ENCODE data around the gene KDM6B.
"Not testable (repeated sequence)": the region's sequence is repeated elsewhere in the genome, so short reads cannot be mapped to it uniquely, and the experiment has no call there.

Gene KDM6B

GRCh38 chr17:7854851-7855659, 21.0 kb downstream of the KDM6B start, which contains the start of gene TMEM88:
Gene TMEM88, plus strand, starts transcription at chr17:7855066. Its CDS starts 9 bp downstream, at chr17:7855075.
- Mint-ChIP-seq H3K36me3 (ENCODE audit: insufficient read depth) (peaks cover 33% of the 10 kb centered on the region), H3K27ac (peak within 1 kb of the TSS in 1 of 2 donors; percentile 65)

GRCh38 chr17:7855660-7856010, 21.6 kb downstream of the KDM6B start:
- H3K4me1 Mint-ChIP-seq (ENCODE audit: low read depth in 2 of 2), result peaks cover 3 to 16% of the 10 kb centered on the region in 2 donors
- H3K9me3 Mint-ChIP-seq, result no peaks in the 10 kb centered on the region
- H3K36me3 Mint-ChIP-seq (ENCODE audit: insufficient read depth), result peaks cover 31% of the 10 kb centered on the region
- no peaks in the 10 kb centered on the region for H3K27me3 Mint-ChIP-seq
- no peak overlapping the region for H3K4me3 Mint-ChIP-seq
- ATAC-seq (replicated peaks) (no peak), DNase-seq (no peak)
- H3K27ac Mint-ChIP-seq, result peak overlapping the region in 1 of 2 donors; percentile 65

More at GRCh38 chr17:7854851-7855659, 21.0 kb downstream of the KDM6B start, which contains the start of gene TMEM88:
- ATAC-seq (replicated peaks) (no peak), DNase-seq (no peak)
- Mint-ChIP-seq H3K4me1 (ENCODE audit: low read depth in 2 of 2) (peaks cover 3 to 16% of the 10 kb centered on the region in 2 donors), H3K9me3 (no peaks in the 10 kb centered on the region), H3K27me3 (no peaks in the 10 kb centered on the region), H3K4me3 (peak within 1 kb of the TSS in 1 of 2 donors; percentile 33)

DNA sequence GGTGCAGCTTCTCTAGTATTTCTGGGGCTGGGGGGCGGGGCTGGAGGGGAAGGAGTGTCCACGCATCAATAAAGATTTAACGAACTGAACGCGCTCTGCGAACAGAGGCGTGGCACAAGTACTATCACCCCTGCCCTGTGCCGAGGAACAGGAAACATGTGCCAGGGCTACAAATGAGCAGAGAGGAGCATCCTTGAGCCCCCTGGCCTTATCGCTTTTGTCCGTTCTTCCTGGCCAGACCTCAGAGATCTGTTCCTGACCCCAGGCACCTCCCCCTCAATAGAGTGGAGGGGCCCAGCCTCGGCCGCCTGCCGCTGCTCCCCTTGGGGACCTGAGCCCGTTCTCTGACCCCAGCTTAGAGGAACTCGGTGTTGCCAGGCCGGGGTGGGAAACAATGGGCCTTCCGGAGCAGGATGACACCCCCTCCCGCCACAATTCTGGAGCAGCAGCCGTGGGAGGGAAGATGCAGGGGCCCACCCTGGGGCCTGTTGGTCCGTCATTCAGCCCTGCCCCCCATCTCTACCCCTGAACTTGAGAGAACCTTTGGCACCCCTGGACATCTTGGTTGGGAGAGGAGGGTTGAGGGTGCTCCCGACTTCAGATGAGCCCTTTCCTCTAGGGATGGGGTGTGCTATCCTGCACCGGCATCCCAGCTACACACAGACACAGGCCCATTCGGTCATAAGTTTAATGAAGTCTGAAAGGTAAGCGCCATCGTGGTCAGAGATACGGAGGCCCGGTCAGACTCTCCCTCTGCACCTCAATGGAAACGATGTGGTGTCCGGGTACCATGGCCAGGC, 22.2 kb downstream of the KDM6B start:
- no peak for DNase-seq
- Mint-ChIP-seq H3K27ac (peak overlapping the region in 1 of 2 donors; percentile 65), H3K9me3 (no peaks in the 10 kb centered on the region), H3K36me3 (ENCODE audit: insufficient read depth) (peaks cover 27% of the 10 kb centered on the region), H3K4me3 (no peak overlapping the region), H3K4me1 (ENCODE audit: low read depth in 2 of 2) (peaks cover 0 to 11% of the 10 kb centered on the region in 2 donors), H3K27me3 (no peaks in the 10 kb centered on the region)
- ATAC-seq (replicated peaks), result no peak

GRCh38 chr17:7856811-7857712, 23.0 kb downstream of the KDM6B start, which contains the start of gene NAA38:
Gene NAA38, minus strand, starts transcription at chr17:7857559. Its CDS starts 96 bp downstream, at chr17:7857463.
- ATAC-seq (replicated peaks) (peak; percentile 83), DNase-seq (peak; percentile 89 to 94 (median 93))
- no peak within 1 kb of the TSS for H3K4me3 Mint-ChIP-seq
- H3K27me3 Mint-ChIP-seq, result no peaks in the 10 kb centered on the region
- peaks cover 21% of the 10 kb centered on the region for H3K36me3 Mint-ChIP-seq (ENCODE audit: insufficient read depth)
- H3K27ac Mint-ChIP-seq, result no peak within 1 kb of the TSS
- H3K9me3 Mint-ChIP-seq, result no peaks in the 10 kb centered on the region
- H3K4me1 Mint-ChIP-seq (ENCODE audit: low read depth in 2 of 2), result peaks cover 0 to 3% of the 10 kb centered on the region in 2 donors

- H3K27ac Mint-ChIP-seq, result no peak within 1 kb of the TSS
- H3K27me3 Mint-ChIP-seq, result no peaks in the 10 kb centered on the region
- no peak within 1 kb of the TSS for H3K4me3 Mint-ChIP-seq
- peaks cover 14% of the 10 kb centered on the region for H3K36me3 Mint-ChIP-seq (ENCODE audit: insufficient read depth)
- H3K9me3 Mint-ChIP-seq, result no peaks in the 10 kb centered on the region
- peaks cover 4 to 5% of the 10 kb centered on the region in 2 donors for H3K4me1 Mint-ChIP-seq (ENCODE audit: low read depth in 2 of 2)
- DNase-seq (peak; percentile 83 to 89 (median 89)), ATAC-seq (replicated peaks) (peak; percentile 56)
These were observed 23.9 kb downstream of the KDM6B start, which contains the start of gene CYB5D1 for GRCh38 chr17:7857713-7858521. Gene CYB5D1, plus strand, starts transcription at chr17:7858003. Its CDS starts 132 bp downstream, at chr17:7858135.

DNA sequence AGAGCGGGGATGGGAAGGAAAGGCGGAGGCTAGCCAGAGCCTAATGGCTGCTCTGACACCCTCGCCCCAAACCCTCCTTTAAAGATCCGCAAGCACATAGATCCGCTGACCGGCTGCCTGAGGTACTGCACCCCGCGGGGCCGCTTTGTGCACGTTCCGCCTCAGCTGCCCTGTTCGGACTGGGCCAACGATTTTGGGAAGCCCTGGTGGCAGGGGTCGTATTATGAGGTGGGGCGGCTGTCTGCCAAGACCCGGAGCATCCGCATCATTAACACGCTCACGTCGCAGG, 24.4 kb downstream of the KDM6B start:
- ATAC-seq (replicated peaks) (no peak), DNase-seq (no peak)
- Mint-ChIP-seq H3K36me3 (ENCODE audit: insufficient read depth) (peaks cover 11% of the 10 kb centered on the region), H3K9me3 (no peaks in the 10 kb centered on the region), H3K27ac (no peak overlapping the region), H3K4me1 (ENCODE audit: low read depth in 2 of 2) (peaks cover 4 to 5% of the 10 kb centered on the region in 2 donors), H3K27me3 (no peaks in the 10 kb centered on the region), H3K4me3 (no peak overlapping the region)

- Mint-ChIP-seq H3K9me3 (no peaks in the 10 kb centered on the region), H3K27ac (no peak overlapping the region), H3K4me3 (no peak overlapping the region)
These were observed 25.0 kb downstream of the KDM6B start for GRCh38 chr17:7859028-7859427.

DNA sequence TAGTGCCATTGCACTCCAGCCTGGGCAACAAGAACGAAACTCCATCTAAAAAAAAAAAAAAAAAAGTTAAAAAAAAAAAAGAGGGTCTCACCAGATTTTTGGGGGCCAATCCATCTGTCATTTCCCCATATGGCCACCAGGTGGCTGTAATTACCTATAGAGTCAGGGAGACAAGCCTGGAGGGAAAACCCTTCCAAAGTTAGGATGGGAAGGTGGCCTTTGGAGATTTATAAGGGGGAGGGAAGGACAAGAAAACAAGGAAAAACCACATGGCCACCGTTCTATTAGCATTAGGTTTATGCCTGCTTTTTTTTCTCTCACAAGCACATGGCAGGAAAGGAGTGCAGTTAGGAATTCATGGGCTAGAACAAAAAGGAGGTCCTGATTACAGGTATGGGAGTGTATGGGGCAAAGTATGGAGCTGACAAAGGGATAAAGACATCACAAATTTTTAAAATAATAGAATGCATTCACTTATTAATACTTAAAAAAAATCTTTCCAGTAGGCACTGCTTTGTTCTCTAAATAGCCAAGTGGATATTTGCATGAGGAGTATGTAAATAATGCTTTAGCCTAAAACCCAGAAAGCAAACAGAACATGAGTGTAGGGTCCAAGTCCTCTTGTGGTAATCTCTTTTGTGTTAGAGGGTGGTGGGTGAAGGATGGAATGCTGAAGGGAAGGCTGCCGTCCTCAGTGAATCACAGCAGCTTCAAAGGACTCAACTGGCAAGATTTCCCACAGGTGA, 28.8 kb downstream of the KDM6B start:
- Mint-ChIP-seq H3K36me3 (ENCODE audit: insufficient read depth) (peaks cover 11% of the 10 kb centered on the region), H3K9me3 (no peaks in the 10 kb centered on the region), H3K4me3 (no peak overlapping the region), H3K27ac (no peak overlapping the region), H3K4me1 (ENCODE audit: low read depth in 2 of 2) (peaks cover 16 to 18% of the 10 kb centered on the region in 2 donors), H3K27me3 (no peaks in the 10 kb centered on the region)
- ATAC-seq (replicated peaks) (no peak), DNase-seq (peak in 2 of 3 experiments; percentile 50 to 55)

More at GRCh38 chr17:7859028-7859427, 25.0 kb downstream of the KDM6B start:
- peaks cover 11% of the 10 kb centered on the region for H3K36me3 Mint-ChIP-seq (ENCODE audit: insufficient read depth)
- no peak for DNase-seq
- peaks cover 4 to 5% of the 10 kb centered on the region in 2 donors for H3K4me1 Mint-ChIP-seq (ENCODE audit: low read depth in 2 of 2)
- H3K27me3 Mint-ChIP-seq, result no peaks in the 10 kb centered on the region
- ATAC-seq (replicated peaks), result no peak

DNA sequence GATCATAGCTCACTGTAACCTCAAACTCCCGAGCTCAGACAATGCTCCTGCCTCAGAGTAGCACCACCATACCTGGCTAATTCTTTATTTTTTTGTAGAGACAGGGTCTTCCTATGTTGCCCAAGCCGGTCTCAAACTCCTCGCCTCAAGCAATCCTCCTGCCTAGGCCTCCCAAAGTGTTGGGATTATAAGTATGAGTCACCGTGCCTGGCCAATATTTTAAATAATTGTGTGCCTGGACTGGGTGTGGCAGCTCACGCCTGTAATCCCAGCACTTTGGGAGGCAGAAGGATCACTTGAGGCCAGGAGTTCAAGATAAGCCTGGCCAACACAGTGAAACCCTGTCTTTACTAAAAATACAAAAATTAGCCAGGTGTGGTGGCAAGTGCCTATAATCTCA, 30.4 kb downstream of the KDM6B start:
- not testable (repeated sequence) for H3K36me3 Mint-ChIP-seq (ENCODE audit: insufficient read depth); DNase-seq

GRCh38 chr17:7864995-7865650, 31.1 kb downstream of the KDM6B start:
- ATAC-seq (replicated peaks) (no peak), DNase-seq (no peak)
- H3K27ac Mint-ChIP-seq, result no peak overlapping the region
- no peak overlapping the region for H3K4me3 Mint-ChIP-seq
- peaks cover 25 to 29% of the 10 kb centered on the region in 2 donors for H3K4me1 Mint-ChIP-seq (ENCODE audit: low read depth in 2 of 2)
- H3K27me3 Mint-ChIP-seq, result no peaks in the 10 kb centered on the region
- H3K9me3 Mint-ChIP-seq, result no peaks in the 10 kb centered on the region
- H3K36me3 Mint-ChIP-seq (ENCODE audit: insufficient read depth), result peaks cover 6% of the 10 kb centered on the region

More for the DNA sequence above, 30.4 kb downstream of the KDM6B start:
- H3K9me3 Mint-ChIP-seq; H3K27me3 Mint-ChIP-seq; H3K27ac Mint-ChIP-seq; ATAC-seq (replicated peaks); H3K4me3 Mint-ChIP-seq: not testable (repeated sequence)
- H3K4me1 Mint-ChIP-seq (ENCODE audit: low read depth in 2 of 2), result peaks cover 25 to 29% of the 10 kb centered on the region in 2 donors

DNA sequence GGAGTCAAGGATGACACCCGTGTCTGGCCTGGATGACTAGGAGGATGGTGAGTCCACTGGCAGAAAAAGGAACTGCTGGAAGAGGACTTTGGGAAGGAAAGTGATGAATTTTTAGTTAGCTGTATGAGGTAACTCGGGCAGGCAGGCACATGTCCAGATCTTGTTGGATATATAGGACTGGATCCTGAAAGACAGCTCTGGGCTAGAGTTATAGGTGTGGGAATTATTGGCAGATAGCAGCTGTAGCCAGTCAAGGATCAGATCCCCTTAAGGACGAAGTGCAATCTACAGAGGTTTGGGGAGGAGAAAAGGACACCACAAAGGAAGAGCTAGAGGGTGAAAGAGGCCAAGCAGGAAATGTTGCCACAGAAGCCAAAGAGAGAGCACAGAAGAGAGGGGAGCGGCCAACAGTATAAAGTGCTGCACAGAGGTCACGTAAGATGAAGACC, 33.9 kb downstream of the KDM6B start:
- H3K4me1 Mint-ChIP-seq (ENCODE audit: low read depth in 2 of 2), result peaks cover 22 to 25% of the 10 kb centered on the region in 2 donors
- no peaks in the 10 kb centered on the region for H3K36me3 Mint-ChIP-seq (ENCODE audit: insufficient read depth)
- DNase-seq (no peak), ATAC-seq (replicated peaks) (peak; percentile 93)
- peak overlapping the region; percentile 79 to 86 for H3K27ac Mint-ChIP-seq
- H3K9me3 Mint-ChIP-seq, result no peaks in the 10 kb centered on the region
- peak overlapping the region; percentile 65 to 78 for H3K4me3 Mint-ChIP-seq
- no peaks in the 10 kb centered on the region for H3K27me3 Mint-ChIP-seq
